Amniotic stem cell (primary cell): ENCODE results near the gene RGS7.
"Not testable (repeated sequence)": the region's sequence is repeated elsewhere in the genome, so short reads cannot be mapped to it uniquely, and the experiment has no call there.

ENCODE experiments used
- DNase-seq: peaks from one replicate; lab custom pipeline; 2025; lab: John Stamatoyannopoulos, UW

Gene RGS7

GRCh38 chr1:241332037-241332409 lies 25.0 kb downstream of the RGS7 start:
- no peak for DNase-seq

- no peak for DNase-seq
Observed at GRCh38 chr1:241331328-241332036, 25.5 kb downstream of the RGS7 start.

- DNase-seq = no peak
Observed at GRCh38 chr1:241330619-241331327, 26.2 kb downstream of the RGS7 start.

- DNase-seq = no peak
Observed at GRCh38 chr1:241325456-241325855, 31.5 kb downstream of the RGS7 start.

- DNase-seq = peak; percentile 27
Observed at GRCh38 chr1:241323514-241324195, 33.4 kb downstream of the RGS7 start.

GRCh38 chr1:241317676-241318075 lies 39.3 kb downstream of the RGS7 start:
- no peak for DNase-seq

- DNase-seq = no peak
Observed at GRCh38 chr1:241316372-241316771, 40.6 kb downstream of the RGS7 start.

GRCh38 chr1:241311056-241311746 lies 45.8 kb downstream of the RGS7 start:
- DNase-seq = no peak

- DNase-seq = no peak
Observed at GRCh38 chr1:241310451-241310850, 46.6 kb downstream of the RGS7 start.

- DNase-seq = no peak
Observed at GRCh38 chr1:241309651-241310050, 47.4 kb downstream of the RGS7 start.

- DNase-seq = no peak
Observed at GRCh38 chr1:241308471-241308870, 48.5 kb downstream of the RGS7 start.

GRCh38 chr1:241308011-241308410 lies 49.0 kb downstream of the RGS7 start:
- no peak for DNase-seq

- DNase-seq = no peak
Observed at GRCh38 chr1:241306125-241306790, 50.7 kb downstream of the RGS7 start.

GRCh38 chr1:241302024-241302423 lies 55.0 kb downstream of the RGS7 start:
- not testable (repeated sequence) for DNase-seq

- no peak for DNase-seq
Observed at GRCh38 chr1:241299347-241299746, 57.7 kb downstream of the RGS7 start.

- DNase-seq = no peak
Observed at GRCh38 chr1:241292973-241293372, 64.0 kb downstream of the RGS7 start.

GRCh38 chr1:241291548-241291947 lies 65.5 kb downstream of the RGS7 start:
- not testable (repeated sequence) for DNase-seq

GRCh38 chr1:241286486-241286885 lies 70.5 kb downstream of the RGS7 start:
- DNase-seq = no peak

GRCh38 chr1:241276391-241276790 lies 80.6 kb downstream of the RGS7 start:
- no peak for DNase-seq

GRCh38 chr1:241275981-241276380 lies 81.0 kb downstream of the RGS7 start:
- no peak for DNase-seq

GRCh38 chr1:241275226-241275625 lies 81.8 kb downstream of the RGS7 start:
- no peak for DNase-seq

- DNase-seq = no peak
Observed at GRCh38 chr1:241274693-241275092, 82.3 kb downstream of the RGS7 start.
